Measurements from ENCODE around the gene HHIPL1. TPM values are rescaled to one million over a fixed set of nuclear protein-coding genes. Genes with fewer than 3 reads are reported as not detected.
A peak's percentile ranks its signal among the peaks of the same experiment; 100 is the strongest.

Gene HHIPL1
- total RNA-seq, 1 experiment from 2014 or later, result 2.6 TPM

- no peak overlapping the region for H2BK120ac ChIP-seq (ENCODE audit: low read depth, low read length, poor library complexity, severe bottlenecking)
- H2BK5ac ChIP-seq (ENCODE audit: insufficient read length, low read length), result no peak overlapping the region
- H2BK12ac ChIP-seq (ENCODE audit: insufficient read length, low read depth, low read length), result no peak overlapping the region
- H3K56ac ChIP-seq (ENCODE audit: insufficient read length, low read depth, low read length), result no peak overlapping the region
- Mint-ChIP-seq H3K27me3 (ENCODE audit: low read depth) (peaks cover 18% of the 10 kb centered on the region), H3K36me3 (ENCODE audit: insufficient read depth in 1 of 3, low read depth in 3 of 3) (peaks cover 0 to 3% (median 0%) of the 10 kb centered on the region in 3 experiments; a peak in 4 of 7 replicates), H3K9me3 (no peaks in the 10 kb centered on the region), H3K27ac (peak overlapping the region in 1 of 3 experiments; percentile 6; a peak in 1 of 7 replicates), H3K4me1 (peaks cover 29 to 62% of the 10 kb centered on the region in 2 experiments), H3K4me3 (no peak overlapping the region)
- H2BK20ac ChIP-seq (ENCODE audit: low read depth, low read length, poor library complexity, severe bottlenecking), result no peak overlapping the region
- H4K8ac ChIP-seq (replicated peaks; ENCODE audit: insufficient read length, low read depth, low read length), result no peak overlapping the region
- TF ChIP-seq CTCF (conservative IDR thresholded peaks at IDR 0.05), result no peak
- H4K91ac ChIP-seq (ENCODE audit: insufficient read length, low read depth, low read length), result no peak overlapping the region
- no CpG with 5 or more reads among the region's 6 CpGs for WGBS (ENCODE audit: extremely low coverage, insufficient read length, low lambda C conversion rate)
- no peak overlapping the region for H3K27ac ChIP-seq (ENCODE audit: insufficient read length, low read depth, low read length)
- H3K4ac ChIP-seq (ENCODE audit: low read depth, low read length), result no peak overlapping the region
- no peak overlapping the region for H3K14ac ChIP-seq (ENCODE audit: insufficient read depth, low read length)
- H3K79me2 ChIP-seq (ENCODE audit: insufficient read depth, low read length), result peaks cover 8% of the 10 kb centered on the region; the same call in 1 of the 2 replicates
- no peak for DNase-seq
- H3K23me2 ChIP-seq (ENCODE audit: insufficient read length, low read depth, low read length, poor library complexity, severe bottlenecking), result peaks cover 12% of the 10 kb centered on the region
- H4K20me1 ChIP-seq (ENCODE audit: control insufficient read depth, insufficient read depth, insufficient read length), result no peaks in the 10 kb centered on the region
- H4K5ac ChIP-seq (ENCODE audit: insufficient read length, low read depth, low read length), result no peak overlapping the region
- H2AK5ac ChIP-seq (ENCODE audit: insufficient read length, low read length), result no peak overlapping the region
- H3K27me3 ChIP-seq (ENCODE audit: insufficient read depth, low read length), result peaks cover 15% of the 10 kb centered on the region; the same call in 1 of the 2 replicates
- H3K79me1 ChIP-seq (ENCODE audit: insufficient read depth, low read depth, low read length, poor library complexity, severe bottlenecking), result peaks cover 3% of the 10 kb centered on the region
- no peak overlapping the region for H3K9ac ChIP-seq (ENCODE audit: extremely low read depth, insufficient read length, low read length)
- H3K23ac ChIP-seq (ENCODE audit: insufficient read length, low read depth, low read length), result no peak overlapping the region
- no peaks in the 10 kb centered on the region for H3K9me3 ChIP-seq (ENCODE audit: control insufficient read depth, low read depth, low read length)
- no peak overlapping the region for H2AFZ ChIP-seq (ENCODE audit: low read length)
- H2BK15ac ChIP-seq (ENCODE audit: low read depth, low read length), result no peak overlapping the region
- H3K4me2 ChIP-seq (ENCODE audit: insufficient read depth, insufficient read length, low read length), result no peak overlapping the region
- H3K18ac ChIP-seq (ENCODE audit: insufficient read length, low read depth, low read length), result no peak overlapping the region
- H3K4me1 ChIP-seq (ENCODE audit: insufficient read depth, low read length), result no peaks in the 10 kb centered on the region; the same call in 1 of the 2 replicates
- no peak overlapping the region for H3T11ph ChIP-seq (ENCODE audit: low read length)
Observed at GRCh38 chr14:99599393-99599792, 45.5 kb upstream of the HHIPL1 start.

Measured in H9 (cell line).